H1 (cell line): Measurements from ENCODE around the gene ZMYM3. TPM values are rescaled to one million over a fixed set of nuclear protein-coding genes. Genes with fewer than 3 reads are reported as not detected.

ENCODE experiments used
- CTCF ChIA-PET: fragments of 300-600 bp; sonication (Branson Sonifier 250); formaldehyde crosslinking; loops from one replicate; lab custom pipeline; 2021; ENCODE audit not compliant: partially characterized antibody; lab: Charles Lee
- POLR2A ChIA-PET: fragments of 300-600 bp; sonication (Branson Sonifier 250); formaldehyde crosslinking; loops from one replicate; lab custom pipeline; 2021; ENCODE audit warnings: inconsistent platforms; ENCODE audit not compliant: partially characterized antibody; lab: Charles Lee
- DNase-seq, 2 experiments: peaks; one replicate each; pipeline versions ENCODE4 v3.0.0 to v3.0.0-alpha.2; 2010 to 2022; ENCODE audit warnings: low spot score in 2 of 2, low read depth in 1 of 2, mixed read lengths in 1 of 2
- FAIRE-seq: peaks from 2 replicates; lab custom pipeline; 2011; peaks lifted over from hg19 to GRCh38; lab: Jason Lieb, UNC
- H2AFZ ChIP-seq: 2 replicates; pipeline ENCODE4 v1.8.1; 2012; ENCODE audit warnings: low read length, inconsistent platforms
- H2AK5ac ChIP-seq: 2 replicates; pipeline ENCODE4 v1.6.1; 2013; ENCODE audit warnings: low read depth, low read length
- H2BK120ac ChIP-seq: replicated peaks from 2 replicates; pipeline ENCODE3; 2013; ENCODE audit warnings: low read depth, low read length, inconsistent platforms
- H2BK12ac ChIP-seq: 2 replicates; pipeline ENCODE4 v1.6.1; 2013; ENCODE audit warnings: low read depth, low read length
- H2BK15ac ChIP-seq: 2 replicates; pipeline ENCODE4 v1.6.1; 2013; ENCODE audit warnings: low read length
- H2BK20ac ChIP-seq: 2 replicates; pipeline ENCODE4 v1.6.1; 2013; ENCODE audit warnings: low read length
- H2BK5ac ChIP-seq: 2 replicates; pipeline ENCODE4 v1.6.1; 2013; ENCODE audit warnings: low read depth, low read length
- H3K14ac ChIP-seq: 2 replicates; pipeline ENCODE4 v1.6.1; 2013; ENCODE audit warnings: inconsistent platforms; ENCODE audit not compliant: insufficient read length
- H3K18ac ChIP-seq: 2 replicates; pipeline ENCODE4 v1.6.1; 2013; ENCODE audit warnings: low read length; ENCODE audit errors: extremely low read depth
- H3K23ac ChIP-seq: 2 replicates; pipeline ENCODE4 v1.6.1; 2013; ENCODE audit warnings: inconsistent platforms; ENCODE audit not compliant: insufficient read length
- H3K23me2 ChIP-seq: 2 replicates; pipeline ENCODE4 v1.6.1; 2013; ENCODE audit warnings: low read depth, low read length
- H3K27ac ChIP-seq: 2 replicates; pipeline ENCODE4 v1.6.1; 2011; ENCODE audit warnings: low read depth, low read length, inconsistent platforms
- H3K27me3 ChIP-seq, 4 experiments: replicated peaks in 1 of 4; 1 replicate in 1 of 4; 2 replicates in 3 of 4; pipeline versions ENCODE4 v1.6.1 to v1.8.1; 2011 to 2013; ENCODE audit warnings: low read length in 3 of 4, mild to moderate bottlenecking in 3 of 4, inconsistent platforms in 2 of 4, mixed read lengths in 2 of 4, moderate library complexity in 1 of 4; ENCODE audit not compliant: control insufficient read depth in 3 of 4, insufficient read depth in 3 of 4; ENCODE audit errors: extremely low read depth in 1 of 4
- H3K36me3 ChIP-seq, 4 experiments: 2 replicates each; pipeline versions ENCODE4 v1.6.1 to v1.8.1; 2011 to 2013; ENCODE audit warnings: mild to moderate bottlenecking in 4 of 4, low read length in 3 of 4, moderate library complexity in 2 of 4, control low read depth in 1 of 4, inconsistent platforms in 1 of 4; ENCODE audit not compliant: insufficient read depth in 4 of 4, control insufficient read depth in 2 of 4
- H3K4ac ChIP-seq: replicated peaks from 2 replicates; pipeline ENCODE3; 2013; ENCODE audit warnings: low read length, low read depth, mixed read lengths, inconsistent platforms; ENCODE audit not compliant: insufficient read length
- H3K4me1 ChIP-seq, 4 experiments: replicated peaks in 1 of 4; 1 replicate in 1 of 4; 2 replicates in 3 of 4; pipeline versions ENCODE4 v1.6.1 to v1.8.1; 2011 to 2013; ENCODE audit warnings: low read length in 3 of 4, inconsistent platforms in 2 of 4, mixed read lengths in 1 of 4; ENCODE audit not compliant: insufficient read depth in 4 of 4, control insufficient read depth in 3 of 4
- H3K4me2 ChIP-seq, 2 experiments: 2 replicates each; pipeline versions ENCODE4 v1.6.1 to v1.8.1; 2011 to 2013; ENCODE audit warnings: low read depth in 2 of 2, low read length in 2 of 2, control low read depth in 1 of 2, inconsistent platforms in 1 of 2, mild to moderate bottlenecking in 1 of 2; ENCODE audit not compliant: insufficient read depth in 1 of 2
- H3K4me3 ChIP-seq, 4 experiments: fragments of 200-600, 300-600 bp in 1 of 4; sonication (generic), shearing (Covaris generic), sonication (Bioruptor Twin) in 1 of 4; 2 replicates each; pipeline versions ENCODE4 v1.5.1 to v1.8.1; 2011 to 2016; ENCODE audit warnings: low read length in 4 of 4, low read depth in 3 of 4, control low read depth in 2 of 4, inconsistent platforms in 2 of 4, mild to moderate bottlenecking in 2 of 4, mixed read lengths in 1 of 4, moderate library complexity in 1 of 4; ENCODE audit not compliant: insufficient read depth in 2 of 4; ENCODE audit errors: extremely low read depth in 1 of 4
- H3K56ac ChIP-seq: replicated peaks from 2 replicates; pipeline ENCODE3; 2013; ENCODE audit warnings: low read depth, mild to moderate bottlenecking, mixed read lengths, low read length, inconsistent platforms; ENCODE audit not compliant: insufficient read length
- H3K79me1 ChIP-seq: 2 replicates; pipeline ENCODE4 v1.6.1; 2013; ENCODE audit warnings: low read depth, low read length, control low read depth
- H3K79me2 ChIP-seq, 2 experiments: 2 replicates each; pipeline versions ENCODE4 v1.6.1 to v1.8.1; 2012 to 2013; ENCODE audit warnings: low read length in 2 of 2, mild to moderate bottlenecking in 2 of 2, inconsistent platforms in 1 of 2; ENCODE audit not compliant: insufficient read depth in 2 of 2, control insufficient read depth in 1 of 2
- H3K9ac ChIP-seq, 4 experiments: replicated peaks in 1 of 4; 1 replicate in 1 of 4; 2 replicates in 3 of 4; pipeline versions ENCODE4 v1.6.1 to v1.8.1; 2011 to 2013; ENCODE audit warnings: low read depth in 3 of 4, low read length in 3 of 4, control low read depth in 2 of 4, mild to moderate bottlenecking in 2 of 4, moderate library complexity in 2 of 4, inconsistent platforms in 1 of 4; ENCODE audit errors: extremely low read depth in 1 of 4
- H3K9me3 ChIP-seq, 2 experiments: 2 replicates each; pipeline versions ENCODE4 v1.6.1 to v1.8.1; 2012 to 2013; ENCODE audit warnings: mild to moderate bottlenecking in 2 of 2, moderate library complexity in 2 of 2, control low read depth in 1 of 2, inconsistent platforms in 1 of 2, low read depth in 1 of 2, low read length in 1 of 2, mixed read lengths in 1 of 2; ENCODE audit not compliant: insufficient read depth in 2 of 2
- H4K20me1 ChIP-seq, 2 experiments: replicated peaks in 1 of 2; 2 replicates each; pipeline versions ENCODE3 to v1.8.1; 2011 to 2013; ENCODE audit warnings: inconsistent platforms in 2 of 2, low read length in 2 of 2, mild to moderate bottlenecking in 1 of 2; ENCODE audit not compliant: insufficient read depth in 2 of 2, control insufficient read depth in 1 of 2
- H4K5ac ChIP-seq: 2 replicates; pipeline ENCODE4 v1.6.1; 2013; ENCODE audit warnings: low read length, low read depth, mixed read lengths, inconsistent platforms; ENCODE audit not compliant: insufficient read length
- H4K8ac ChIP-seq: 2 replicates; pipeline ENCODE4 v1.8.0; 2013; ENCODE audit warnings: mild to moderate bottlenecking, moderate library complexity, low read length, inconsistent platforms; ENCODE audit not compliant: insufficient read depth; ENCODE audit errors: extremely low read depth
- H4K91ac ChIP-seq: replicated peaks from 2 replicates; pipeline ENCODE3; 2013; ENCODE audit warnings: low read length, mixed read lengths, inconsistent platforms; ENCODE audit not compliant: insufficient read length
- HDAC6 ChIP-seq: IDR thresholded peaks from one replicate; pipeline ENCODE4 v1.7.1; 2012; ENCODE audit warnings: low read depth, mild to moderate bottlenecking, inconsistent platforms, low read length, moderate library complexity
- MAFK ChIP-seq: IDR thresholded peaks from 2 replicates; pipeline ENCODE4 v1.6.1; 2012; ENCODE audit warnings: low read depth, mild to moderate bottlenecking, improper control_type of control experiment, low read length
- WGBS, 2 experiments: shearing (Covaris generic) in 1 of 2; methylation state at CpG; one replicate each; pipeline versions ENCODE4 v1.1.6 to v1.1.7; 2013 to 2015; ENCODE audit warnings: low lambda C conversion rate in 2 of 2, mixed read lengths in 2 of 2, inconsistent platforms in 1 of 2, low coverage in 1 of 2, missing lambda C conversion rate in 1 of 2; ENCODE audit not compliant: insufficient replicate concordance in 2 of 2, insufficient coverage in 1 of 2, insufficient read length in 1 of 2; ENCODE audit errors: extremely low coverage in 1 of 2, missing lambda C conversion rate in 1 of 2; 5-methylcytosine and 5-hydroxymethylcytosine counted together
- polyA plus RNA-seq, 7 experiments: library from polyadenylated mRNA; depleted of rRNA in 3 of 7; stranded (reverse) in 5 of 7; unstranded in 2 of 7; fragments of >200 nt in 5 of 7; fragments of 200-250 nt in 2 of 7; gene quantifications; 1 replicate in 5 of 7; 2 replicates in 1 of 7; 4 replicates in 1 of 7; pipeline versions ENCODE4 v1.2.1 to v1.2.3, GENCODE V29; 2011 to 2013; ENCODE audit warnings: missing spikeins in 2 of 7, mixed read lengths in 2 of 7
- total RNA-seq: library from RNA; stranded (reverse); fragmentation: NEBNext Ultra II Directional; extraction: Animal tissue kit (Norgen Biotek cat#: 25700); gene quantifications from 2 replicates; pipeline ENCODE4 v1.2.1, GENCODE V29; 2021

Gene ZMYM3
- total and polyA plus RNA-seq, 2 of the 8 experiments (the other 6 are each of a cell fraction or from before 2014, with no cell fraction given): 56.7 to 82.0 TPM

DNA sequence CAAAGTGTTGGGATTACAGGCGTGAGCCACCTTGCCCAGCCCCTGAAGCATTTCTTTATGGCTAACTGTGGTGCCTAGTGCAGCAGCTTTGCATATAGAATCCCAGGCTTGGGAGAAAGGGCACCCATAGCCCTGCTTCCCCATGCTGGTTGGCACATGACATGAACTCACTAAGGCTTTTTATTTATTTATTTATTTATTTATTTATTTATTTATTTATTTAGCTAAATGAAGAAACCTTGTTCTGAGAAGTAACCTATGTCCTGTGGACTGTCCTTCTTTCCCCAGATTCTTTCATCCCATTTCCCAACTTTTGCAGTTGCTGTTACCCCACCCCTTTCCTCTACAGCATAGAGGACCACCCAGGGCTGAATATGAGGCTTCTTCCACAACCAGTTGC lies 32.8 kb downstream of the ZMYM3 start:
- no peak overlapping the region for H3K56ac ChIP-seq
- H3K36me3 ChIP-seq: no peaks in the 10 kb centered on the region
- no peaks in the 10 kb centered on the region for H3K23me2 ChIP-seq
- no peak overlapping the region for H3K9ac ChIP-seq
- H2BK120ac ChIP-seq: no peak overlapping the region
- POLR2A ChIA-PET: interaction anchor here (0.8 kb wide), 1 partner anchor 68 kb away, joined by 3 read pairs; no protein-coding TSS in a partner anchor
- no peak overlapping the region for H3K4me2 ChIP-seq
- no peaks in the 10 kb centered on the region for H4K20me1 ChIP-seq
- no peak overlapping the region for H4K8ac ChIP-seq
- no peak overlapping the region for H3K27ac ChIP-seq
- FAIRE-seq: no peak
- no peak overlapping the region for H3K4me3 ChIP-seq
- no peak overlapping the region for H3K4ac ChIP-seq
- H2AFZ ChIP-seq: no peak overlapping the region
- H3K4me1 ChIP-seq: peaks cover 3 to 8% (median 7%) of the 10 kb centered on the region in 4 experiments
- H2BK20ac ChIP-seq: no peak overlapping the region
- no peak overlapping the region for H2BK15ac ChIP-seq
- no peak overlapping the region for H3K18ac ChIP-seq
- TF ChIP-seq MAFK (no peak), HDAC6 (no peak)
- TF ChIP-seq, all 59 proteins: peak for 0
- Histone ChIP-seq H3K27me3 (no peaks in the 10 kb centered on the region), H3K79me2 (no peaks in the 10 kb centered on the region), H3K23ac (no peak overlapping the region), H3K14ac (no peak overlapping the region), H2BK5ac (no peak overlapping the region), H2AK5ac (no peak overlapping the region), H3K79me1 (no peaks in the 10 kb centered on the region), H2BK12ac (no peak overlapping the region), H3K9me3 (no peaks in the 10 kb centered on the region), H4K5ac (no peak overlapping the region), H4K91ac (no peak overlapping the region)
- DNase-seq: no peak
- CTCF ChIA-PET: no interaction called here
- WGBS, 2 experiments: 100% methylated on average over 1 of the region's 1 CpG; no CpG with 5 or more reads in 1 of the 2 experiments
